Right ventricle myocardium superior (tissue), 1 donor: Measurements from ENCODE around the gene ANKH. TPM values are rescaled to one million over a fixed set of nuclear protein-coding genes. Genes with fewer than 3 reads are reported as not detected.
"Not testable (repeated sequence)": the region's sequence is repeated elsewhere in the genome, so short reads cannot be mapped to it uniquely, and the experiment has no call there.

Experiments
- ATAC-seq: fragments of 200-7000 bp; cut with Tn5 transposase; one replicate; pipeline ENCODE4 v1.9.1; 2020; ENCODE audit warnings: mild to moderate bottlenecking; ENCODE audit not compliant: poor library complexity
- DNase-seq: peaks from one replicate; pipeline ENCODE4 v3.0.0-alpha.2; 2020
- intact Hi-C: fragments of 100-400 bp; cut with DNase I; formaldehyde crosslinking; loops from one replicate; pipeline ENCODE4 v1.11.2; 2022
- total RNA-seq: library from RNA; stranded (reverse); fragmentation: NEBNext Ultra II Directional; extraction: Animal tissue kit (Norgen Biotek cat#: 25700); gene quantifications from one replicate; pipeline ENCODE4 v1.2.1, GENCODE V29; 2021
- donor health status: DM: no; HTN: yes; CAD: no; lungs with severe emphysema.

ANKH gene
- total RNA-seq, 1 donor from 2014 or later: 144 TPM

- no peak for ATAC-seq
- intact Hi-C loops: no loop called here
- DNase-seq: no peak
Observed at GRCh38 chr5:14812166-14812565, 59.4 kb downstream of the ANKH start.

GRCh38 chr5:14810928-14811572 lies 60.5 kb downstream of the ANKH start:
- DNase-seq: no peak
- no peak for ATAC-seq
- intact Hi-C loops: no loop called here

- ATAC-seq (no peak), DNase-seq (no peak)
- intact Hi-C loops: no loop called here
Observed at GRCh38 chr5:14810282-14810681, 61.3 kb downstream of the ANKH start.

- ATAC-seq (peak; percentile 60), DNase-seq (peak; percentile 56)
- intact Hi-C loops: no loop called here
Observed at GRCh38 chr5:14809369-14810155, 62.0 kb downstream of the ANKH start.

GRCh38 chr5:14807471-14807870 lies 64.1 kb downstream of the ANKH start:
- DNase-seq: no peak
- intact Hi-C loops: no loop called here

GRCh38 chr5:14806456-14806855 lies 65.1 kb downstream of the ANKH start:
- ATAC-seq: peak; percentile 86
- intact Hi-C loops: no loop called here

More at GRCh38 chr5:14807471-14807870, 64.1 kb downstream of the ANKH start:
- no peak for ATAC-seq

GRCh38 chr5:14802541-14802940 lies 69.0 kb downstream of the ANKH start:
- DNase-seq: no peak
- intact Hi-C loops: no loop called here
- ATAC-seq: no peak

More at GRCh38 chr5:14806456-14806855, 65.1 kb downstream of the ANKH start:
- peak; percentile 72 for DNase-seq

- no peak for ATAC-seq
- DNase-seq: no peak
- intact Hi-C loops: no loop called here
Observed at GRCh38 chr5:14801792-14802191, 69.8 kb downstream of the ANKH start.

- ATAC-seq, intact Hi-C loops, DNase-seq: not testable (repeated sequence)
Observed at GRCh38 chr5:14797385-14797784, 74.2 kb downstream of the ANKH start.

- intact Hi-C loops: no loop called here
- ATAC-seq: no peak
- no peak for DNase-seq
Observed at GRCh38 chr5:14794583-14795230, 76.9 kb downstream of the ANKH start.

GRCh38 chr5:14793851-14794250 lies 77.7 kb downstream of the ANKH start:
- DNase-seq: no peak
- intact Hi-C loops: no loop called here
- no peak for ATAC-seq

- intact Hi-C loops: no loop called here
- no peak for DNase-seq
- ATAC-seq: no peak
Observed at GRCh38 chr5:14790911-14791310, 80.7 kb downstream of the ANKH start.

- ATAC-seq: peak; percentile 22
- intact Hi-C loops: no loop called here
- no peak for DNase-seq
Observed at GRCh38 chr5:14790220-14790619, 81.4 kb downstream of the ANKH start.

GRCh38 chr5:14787801-14788579 lies 83.6 kb downstream of the ANKH start:
- intact Hi-C loops: no loop called here
- DNase-seq (no peak), ATAC-seq (no peak)

GRCh38 chr5:14783691-14784090 lies 87.9 kb downstream of the ANKH start:
- intact Hi-C loops: no loop called here
- DNase-seq (no peak), ATAC-seq (no peak)

GRCh38 chr5:14782591-14782990 lies 89.0 kb downstream of the ANKH start:
- DNase-seq (no peak), ATAC-seq (no peak)
- intact Hi-C loops: no loop called here

- ATAC-seq (no peak), DNase-seq (no peak)
- intact Hi-C loops: no loop called here
Observed at GRCh38 chr5:14781106-14781505, 90.5 kb downstream of the ANKH start.

GRCh38 chr5:14779975-14780374 lies 91.6 kb downstream of the ANKH start:
- DNase-seq (no peak), ATAC-seq (no peak)
- intact Hi-C loops: no loop called here

GRCh38 chr5:14778792-14779070 lies 92.8 kb downstream of the ANKH start:
- no peak for DNase-seq
- ATAC-seq: peak; percentile 23
- intact Hi-C loops: no loop called here
